K562 (cell line): ENCODE measurements around the gene PLEK2. TPM values are rescaled to one million over a fixed set of nuclear protein-coding genes. Genes with fewer than 3 reads are reported as not detected.

ENCODE experiments used
- ATAC-seq: fragments of 200-7000 bp; cut with Tn5 transposase; 3 replicates; pipeline ENCODE4 v1.9.1; 2020; ENCODE audit warnings: moderate library complexity
- BruUV-seq: library from RNA; stranded (reverse); fragments of 400-500 nt; replicated peaks from 2 replicates; lab custom pipeline; 2021; lab: Mats Ljungman, UMichigan
- CTCF ChIA-PET: fragments of 300-600 bp; formaldehyde crosslinking; extraction: SDS; loops from one replicate; lab custom pipeline; 2021; ENCODE audit warnings: low intra/inter-chr PET ratio; lab: Yijun Ruan, JAX
- POLR2A ChIA-PET: fragments of 300-600, 350-650 bp; sonication (Branson Sonifier 250); formaldehyde crosslinking; extraction: SDS; loops from one replicate; lab custom pipeline; 2021; ENCODE audit warnings: antibody characterized with exemption, inconsistent platforms; lab: Yijun Ruan, JAX
- DNase-seq, 4 experiments: peaks; one replicate each; pipeline versions ENCODE4 v3.0.0 to v3.0.0-alpha.2; 2011 to 2018; ENCODE audit warnings: low spot score in 3 of 4, mixed read lengths in 3 of 4; ENCODE audit errors: extremely low read depth in 1 of 4
- FAIRE-seq: peaks from 2 replicates; lab custom pipeline; 2011; peaks lifted over from hg19 to GRCh38; lab: Jason Lieb, UNC
- H2AFZ ChIP-seq: 2 replicates; pipeline ENCODE4 v1.6.0; 2011; ENCODE audit warnings: low read depth, low read length, control low read depth, inconsistent platforms
- H3K27ac ChIP-seq: fragments of 200-600 bp; 3 replicates; pipeline ENCODE4 v1.8.0; 2011; ENCODE audit warnings: low read depth, mild to moderate bottlenecking, control low read depth, inconsistent platforms, low read length, moderate library complexity, mixed read lengths; ENCODE audit errors: extremely low read depth
- H3K27me3 ChIP-seq, 2 experiments: fragments of 300-600 bp in 1 of 2; 2 replicates in 1 of 2; 3 replicates in 1 of 2; pipeline versions ENCODE4 v1.6.0 to v1.8.0; 2011; ENCODE audit warnings: inconsistent platforms in 2 of 2, low read length in 2 of 2, mild to moderate bottlenecking in 1 of 2, mixed read lengths in 1 of 2, moderate library complexity in 1 of 2; ENCODE audit not compliant: control insufficient read depth in 2 of 2, insufficient read depth in 2 of 2
- H3K36me3 ChIP-seq: fragments of 300-600 bp; 3 replicates; pipeline ENCODE4 v1.8.0; 2011; ENCODE audit warnings: mild to moderate bottlenecking, low read length, inconsistent platforms; ENCODE audit not compliant: control insufficient read depth, insufficient read depth
- H3K4me1 ChIP-seq, 2 experiments: fragments of 200-600 bp in 1 of 2; replicated peaks in 1 of 2; 2 replicates in 1 of 2; 3 replicates in 1 of 2; pipeline versions ENCODE4 v1.5.1 to v1.8.0; 2011; ENCODE audit warnings: inconsistent platforms in 2 of 2, low read length in 2 of 2, mild to moderate bottlenecking in 1 of 2, mixed read lengths in 1 of 2, moderate library complexity in 1 of 2; ENCODE audit not compliant: control insufficient read depth in 2 of 2, insufficient read depth in 2 of 2
- H3K4me2 ChIP-seq: 2 replicates; pipeline ENCODE4 v1.6.1; 2011; ENCODE audit warnings: low read length, control low read depth, inconsistent platforms, mixed read lengths; ENCODE audit not compliant: insufficient read depth
- H3K4me3 ChIP-seq: fragments of 200-600 bp; sonication (generic), shearing (Covaris generic); 2 replicates; pipeline ENCODE4 v1.5.1; 2016; ENCODE audit warnings: control low read depth, inconsistent platforms
- H3K79me2 ChIP-seq: fragments of 200-600 bp; 3 replicates; pipeline ENCODE4 v1.8.0; 2011; ENCODE audit warnings: low read length, inconsistent platforms; ENCODE audit not compliant: control insufficient read depth, insufficient read depth
- H3K9ac ChIP-seq, 2 experiments: 2 replicates each; pipeline versions ENCODE4 v1.6.0 to v1.6.1; 2011; ENCODE audit warnings: low read depth in 2 of 2, low read length in 2 of 2, control low read depth in 1 of 2, inconsistent platforms in 1 of 2, mild to moderate bottlenecking in 1 of 2, mixed read lengths in 1 of 2; ENCODE audit not compliant: insufficient read depth in 1 of 2
- H3K9me1 ChIP-seq: one replicate; pipeline ENCODE4 v1.6.0; 2011; ENCODE audit warnings: inconsistent platforms, mild to moderate bottlenecking, low read length, moderate library complexity; ENCODE audit not compliant: control insufficient read depth, insufficient read depth
- H3K9me3 ChIP-seq: replicated peaks from 2 replicates; pipeline ENCODE4 v1.5.1; 2011; ENCODE audit warnings: low read depth, low read length, inconsistent platforms; ENCODE audit not compliant: control insufficient read depth, insufficient read depth
- H4K20me1 ChIP-seq: replicated peaks from 2 replicates; pipeline ENCODE4 v1.6.1; 2011; ENCODE audit warnings: low read length, inconsistent platforms, mixed read lengths; ENCODE audit not compliant: control insufficient read depth, insufficient read depth
- ARID1B ChIP-seq: fragments of 450-650 bp; IDR thresholded peaks from 2 replicates; pipeline ENCODE4 v1.6.1; 2016; ENCODE audit warnings: antibody characterized with exemption, mild to moderate bottlenecking, inconsistent platforms
- HNRNPUL1 ChIP-seq: fragments of 200-400 bp; formaldehyde crosslinking; IDR thresholded peaks from 2 replicates; pipeline ENCODE4 v1.6.1; 2017; ENCODE audit warnings: low read length
- JUND ChIP-seq, 2 experiments: IDR thresholded peaks; 2 replicates in 1 of 2; 3 replicates in 1 of 2; pipeline ENCODE4 v1.6.1; 2011; ENCODE audit warnings: borderline replicate concordance in 2 of 2, low read depth in 2 of 2, low read length in 2 of 2, improper control_type of control experiment in 1 of 2, missing biosample characterization in 1 of 2, missing genetic modification characterization in 1 of 2, missing genetic modification reagents in 1 of 2
- NFE2 ChIP-seq: IDR thresholded peaks from 2 replicates; pipeline ENCODE4 v1.6.1; 2014; ENCODE audit warnings: antibody characterized with exemption, low read depth
- PHF21A ChIP-seq: fragments of 450-650 bp; IDR thresholded peaks from 2 replicates; pipeline ENCODE4 v1.6.1; 2017; ENCODE audit warnings: low read depth, borderline replicate concordance
- RBM25 ChIP-seq: fragments of 200-400 bp; formaldehyde crosslinking; IDR thresholded peaks from 2 replicates; pipeline ENCODE4 v1.6.1; 2018; ENCODE audit warnings: low read length, low read depth, moderate library complexity; ENCODE audit not compliant: severe bottlenecking
- SAP30 ChIP-seq: fragments of 200-600 bp; sonication (generic); IDR thresholded peaks from 2 replicates; pipeline ENCODE4 v1.6.1; 2012; ENCODE audit warnings: borderline replicate concordance, low read depth, mild to moderate bottlenecking, moderate library complexity, low read length, control low read depth, inconsistent platforms; ENCODE audit not compliant: insufficient read depth, poor library complexity, severe bottlenecking
- TFAM ChIP-seq: fragments of 250-450 bp; sonication (Bioruptor Pico); conservative IDR thresholded peaks from 2 replicates; pipeline ENCODE4 v1.5.0; 2021; ENCODE audit warnings: mild to moderate bottlenecking, moderate library complexity
- ZNF324 ChIP-seq: fragments of 250-450 bp; sonication (Bioruptor Pico); IDR thresholded peaks from 2 replicates; pipeline ENCODE4 v1.4.0; 2020; ENCODE audit warnings: mild to moderate bottlenecking
- ZNF347 ChIP-seq: fragments of 450-650 bp; formaldehyde crosslinking; IDR thresholded peaks from 2 replicates; pipeline ENCODE4 v1.4.0; 2020; ENCODE audit warnings: low read depth, mild to moderate bottlenecking, moderate library complexity
- WGBS: fragments of 100-300 bp; shearing (Covaris generic); methylation state at CpG from one replicate; pipeline ENCODE4 v1.1.6; 2016; ENCODE audit warnings: low coverage, mixed read lengths; ENCODE audit not compliant: insufficient coverage; ENCODE audit errors: missing lambda C conversion rate; 5-methylcytosine and 5-hydroxymethylcytosine counted together
- in situ Hi-C: fragments of 300-500 bp; cut with MboI; formaldehyde crosslinking; loops from 4 replicates; pipeline ENCODE4 v1.15.0; 2018; ENCODE audit warnings: inconsistent platforms, mixed read lengths
- intact Hi-C: fragments of 100-400 bp; cut with micrococcal nuclease; formaldehyde crosslinking; loops from 2 replicates; pipeline ENCODE4 v1.14.2; 2022
- polyA plus RNA-seq, 8 experiments: library from polyadenylated mRNA; depleted of rRNA in 4 of 8; stranded (reverse) in 5 of 8; unstranded in 3 of 8; fragments of >200 nt; fragmentation: Nextera tagmentation in 2 of 8; fragmentation: Illumina TruSeq in 1 of 8; extraction: Ambion mirVana in 2 of 8; extraction: Trizol in 1 of 8; gene quantifications; 2 replicates each; pipeline versions ENCODE4 v1.2.1 to v1.2.3, GENCODE V29; 2011 to 2014; ENCODE audit warnings: inconsistent platforms in 1 of 8, missing spikeins in 1 of 8
- total RNA-seq, 7 experiments: library from RNA; depleted of rRNA in 6 of 7; stranded (reverse); fragments of >200 nt in 6 of 7; fragmentation: Illumina TruSeq in 2 of 7; extraction: Trizol in 2 of 7; gene quantifications; 2 replicates each; pipeline versions ENCODE4 v1.2.1 to v1.2.3, GENCODE V29; 2011 to 2021; ENCODE audit warnings: low replicate concordance in 1 of 7
- TF ChIP-seq, protein P1 (sequence below), 2 experiments: fragments of 450-650 bp; formaldehyde crosslinking in 1 of 2; IDR thresholded peaks; 2 replicates each; pipeline versions ENCODE4 v1.4.0 to v1.6.1; 2014 to 2020; ENCODE audit warnings: mild to moderate bottlenecking in 2 of 2, borderline replicate concordance in 1 of 2, low read depth in 1 of 2
- TF ChIP-seq, protein P2 (sequence below): fragments of 450-650 bp; IDR thresholded peaks from 2 replicates; pipeline ENCODE4 v1.6.1; 2016

The PLEK2 gene
- total and polyA plus RNA-seq, 9 of the 15 experiments (the other 6 are each of a cell fraction or from before 2014, with no cell fraction given): not detected

DNA sequence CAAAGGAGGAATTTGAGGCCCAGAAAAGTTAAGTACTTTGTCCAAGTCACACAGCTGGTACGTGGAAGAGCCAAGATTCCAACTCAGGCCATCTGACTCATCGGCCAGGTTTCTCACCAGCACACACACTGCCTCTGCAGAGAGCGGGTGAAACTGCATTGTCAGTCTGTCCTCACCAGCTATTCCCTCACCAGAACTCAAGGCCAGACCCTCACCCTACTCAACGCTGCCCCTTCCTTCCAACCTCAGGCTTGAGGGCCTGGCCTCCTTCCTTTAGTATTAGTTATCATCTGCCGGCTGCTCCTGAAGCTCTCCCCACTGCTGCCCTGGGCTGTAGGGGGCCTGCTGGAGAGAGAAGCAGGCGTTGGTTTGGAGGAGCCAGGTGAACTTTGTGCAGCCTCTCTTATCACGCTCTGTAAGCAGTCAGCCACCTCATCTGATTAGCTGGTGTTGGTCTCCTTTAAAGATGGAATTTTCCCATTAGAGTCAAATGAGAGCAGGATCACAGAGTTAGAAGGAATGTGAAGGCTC is 16.6 kb upstream of the PLEK2 start:
- intact Hi-C loops: loop anchor here (5.0 kb wide), 2 partner anchors 89 to 274 kb away; partner anchors contain the start of gene RDH12
- Histone ChIP-seq H3K9me3 (no peaks in the 10 kb centered on the region), H4K20me1 (no peaks in the 10 kb centered on the region), H3K9me1 (no peaks in the 10 kb centered on the region), H3K4me1 (peaks cover 12 to 28% of the 10 kb centered on the region in 2 experiments; a peak in 4 of 5 replicates), H3K79me2 (no peaks in the 10 kb centered on the region), H3K9ac (peak overlapping the region in 1 of 2 experiments; percentile 56; a peak in 1 of 4 replicates), H3K27ac (no peak overlapping the region), H2AFZ (peak overlapping the region; percentile 66; the same call in 1 of the 2 replicates), H3K4me3 (no peak overlapping the region), H3K36me3 (no peaks in the 10 kb centered on the region), H3K27me3 (peaks cover 2 to 5% of the 10 kb centered on the region in 2 experiments; a peak in 2 of 5 replicates), H3K4me2 (peak overlapping the region; percentile 21; the same call in 1 of the 2 replicates)
- ChIA-PET CTCF (no interaction called here), POLR2A (interaction anchor here (0.7 kb wide), 2 partner anchors 11 to 170 kb away, joined by 3 to 4 read pairs; no protein-coding TSS in a partner anchor)
- BruUV-seq: no TSS peak
- in situ Hi-C loops: loop anchor here (10.0 kb wide), 1 partner anchor 146 kb away; no protein-coding TSS in a partner anchor
- DNase-seq: peak in 1 of 4 experiments; percentile 51
- 13% methylated on average over 5 of the region's 7 CpGs for WGBS
- peak; percentile 59 for ATAC-seq
- peak; percentile 15 for FAIRE-seq
- TF ChIP-seq, protein P1, sequence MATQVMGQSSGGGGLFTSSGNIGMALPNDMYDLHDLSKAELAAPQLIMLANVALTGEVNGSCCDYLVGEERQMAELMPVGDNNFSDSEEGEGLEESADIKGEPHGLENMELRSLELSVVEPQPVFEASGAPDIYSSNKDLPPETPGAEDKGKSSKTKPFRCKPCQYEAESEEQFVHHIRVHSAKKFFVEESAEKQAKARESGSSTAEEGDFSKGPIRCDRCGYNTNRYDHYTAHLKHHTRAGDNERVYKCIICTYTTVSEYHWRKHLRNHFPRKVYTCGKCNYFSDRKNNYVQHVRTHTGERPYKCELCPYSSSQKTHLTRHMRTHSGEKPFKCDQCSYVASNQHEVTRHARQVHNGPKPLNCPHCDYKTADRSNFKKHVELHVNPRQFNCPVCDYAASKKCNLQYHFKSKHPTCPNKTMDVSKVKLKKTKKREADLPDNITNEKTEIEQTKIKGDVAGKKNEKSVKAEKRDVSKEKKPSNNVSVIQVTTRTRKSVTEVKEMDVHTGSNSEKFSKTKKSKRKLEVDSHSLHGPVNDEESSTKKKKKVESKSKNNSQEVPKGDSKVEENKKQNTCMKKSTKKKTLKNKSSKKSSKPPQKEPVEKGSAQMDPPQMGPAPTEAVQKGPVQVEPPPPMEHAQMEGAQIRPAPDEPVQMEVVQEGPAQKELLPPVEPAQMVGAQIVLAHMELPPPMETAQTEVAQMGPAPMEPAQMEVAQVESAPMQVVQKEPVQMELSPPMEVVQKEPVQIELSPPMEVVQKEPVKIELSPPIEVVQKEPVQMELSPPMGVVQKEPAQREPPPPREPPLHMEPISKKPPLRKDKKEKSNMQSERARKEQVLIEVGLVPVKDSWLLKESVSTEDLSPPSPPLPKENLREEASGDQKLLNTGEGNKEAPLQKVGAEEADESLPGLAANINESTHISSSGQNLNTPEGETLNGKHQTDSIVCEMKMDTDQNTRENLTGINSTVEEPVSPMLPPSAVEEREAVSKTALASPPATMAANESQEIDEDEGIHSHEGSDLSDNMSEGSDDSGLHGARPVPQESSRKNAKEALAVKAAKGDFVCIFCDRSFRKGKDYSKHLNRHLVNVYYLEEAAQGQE (IDR thresholded peaks at IDR 0.05; ENCODE audit: borderline replicate concordance): no peak
- TF ChIP-seq, protein P1 (CRISPR knock-in tag; IDR thresholded peaks at IDR 0.05; ENCODE audit: low read depth): no peak
- TF ChIP-seq NFE2 (no peak), SAP30 (no peak), ARID1B (peak; percentile 20; the same call in 1 of the 2 replicates), HNRNPUL1 (no peak), JUND (IDR thresholded peaks at IDR 0.05; ENCODE audit: borderline replicate concordance, low read depth, low read length) (peak; percentile 44; the same call in 1 of the 2 replicates), JUND (tag; IDR thresholded peaks at IDR 0.05; ENCODE audit: borderline replicate concordance, low read depth, low read length) (peak; percentile 35; the same call in 1 of the 3 replicates), RBM25 (peak; percentile 13), PHF21A (no peak), TFAM (CRISPR knock-in tag) (no peak), ZNF324 (no peak), ZNF347 (no peak)
- TF ChIP-seq, protein P2, sequence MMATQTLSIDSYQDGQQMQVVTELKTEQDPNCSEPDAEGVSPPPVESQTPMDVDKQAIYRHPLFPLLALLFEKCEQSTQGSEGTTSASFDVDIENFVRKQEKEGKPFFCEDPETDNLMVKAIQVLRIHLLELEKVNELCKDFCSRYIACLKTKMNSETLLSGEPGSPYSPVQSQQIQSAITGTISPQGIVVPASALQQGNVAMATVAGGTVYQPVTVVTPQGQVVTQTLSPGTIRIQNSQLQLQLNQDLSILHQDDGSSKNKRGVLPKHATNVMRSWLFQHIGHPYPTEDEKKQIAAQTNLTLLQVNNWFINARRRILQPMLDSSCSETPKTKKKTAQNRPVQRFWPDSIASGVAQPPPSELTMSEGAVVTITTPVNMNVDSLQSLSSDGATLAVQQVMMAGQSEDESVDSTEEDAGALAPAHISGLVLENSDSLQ: no peak
